H9 (cell line): ENCODE data around the gene DHPS. TPM values are rescaled to one million over a fixed set of nuclear protein-coding genes. Genes with fewer than 3 reads are reported as not detected.

Source experiments
- DNase-seq: peaks from one replicate; pipeline ENCODE4 v3.0.0-alpha.2; 2017
- H2AFZ ChIP-seq: one replicate; pipeline ENCODE4 v1.6.1; 2013; ENCODE audit warnings: mild to moderate bottlenecking, low read length, control low read depth, moderate library complexity
- H2AK5ac ChIP-seq: 2 replicates; pipeline ENCODE4 v1.6.1; 2013; ENCODE audit warnings: low read length, control low read depth, mixed read lengths; ENCODE audit not compliant: insufficient read length
- H2BK120ac ChIP-seq: one replicate; pipeline ENCODE4 v1.6.1; 2013; ENCODE audit warnings: low read depth, mild to moderate bottlenecking, low read length, control low read depth, inconsistent platforms; ENCODE audit not compliant: poor library complexity, severe bottlenecking
- H2BK12ac ChIP-seq: 2 replicates; pipeline ENCODE4 v1.6.1; 2013; ENCODE audit warnings: low read length, control low read depth, mixed read lengths, low read depth; ENCODE audit not compliant: insufficient read length
- H2BK15ac ChIP-seq: 2 replicates; pipeline ENCODE4 v1.6.1; 2013; ENCODE audit warnings: low read depth, low read length, control low read depth
- H2BK20ac ChIP-seq: one replicate; pipeline ENCODE4 v1.6.1; 2013; ENCODE audit warnings: low read depth, mild to moderate bottlenecking, low read length, control low read depth, inconsistent platforms; ENCODE audit not compliant: poor library complexity, severe bottlenecking
- H2BK5ac ChIP-seq: 2 replicates; pipeline ENCODE4 v1.6.1; 2013; ENCODE audit warnings: low read length, control low read depth, mixed read lengths; ENCODE audit not compliant: insufficient read length
- H3K14ac ChIP-seq: 2 replicates; pipeline ENCODE4 v1.6.1; 2013; ENCODE audit warnings: low read length, control low read depth; ENCODE audit not compliant: insufficient read depth
- H3K18ac ChIP-seq: 2 replicates; pipeline ENCODE4 v1.6.1; 2013; ENCODE audit warnings: low read depth, mild to moderate bottlenecking, mixed read lengths, low read length, control low read depth; ENCODE audit not compliant: insufficient read length
- H3K23ac ChIP-seq: 2 replicates; pipeline ENCODE4 v1.6.1; 2013; ENCODE audit warnings: low read length, control low read depth, mixed read lengths, low read depth; ENCODE audit not compliant: insufficient read length
- H3K23me2 ChIP-seq: 2 replicates; pipeline ENCODE4 v1.6.1; 2013; ENCODE audit warnings: low read depth, mild to moderate bottlenecking, mixed read lengths, low read length, control low read depth; ENCODE audit not compliant: insufficient read length, poor library complexity, severe bottlenecking
- H3K27ac ChIP-seq: 2 replicates; pipeline ENCODE4 v1.5.1; 2013; ENCODE audit warnings: low read length, control low read depth, mixed read lengths, low read depth; ENCODE audit not compliant: insufficient read length
- H3K27me3 ChIP-seq: 2 replicates; pipeline ENCODE4 v1.6.1; 2013; ENCODE audit warnings: low read length, control low read depth, inconsistent platforms; ENCODE audit not compliant: insufficient read depth
- H3K4ac ChIP-seq: 2 replicates; pipeline ENCODE4 v1.6.1; 2013; ENCODE audit warnings: low read depth, mild to moderate bottlenecking, control low read depth, inconsistent platforms, low read length, moderate library complexity
- H3K4me1 ChIP-seq: 2 replicates; pipeline ENCODE4 v1.6.1; 2013; ENCODE audit warnings: low read length, control low read depth, inconsistent platforms; ENCODE audit not compliant: insufficient read depth
- H3K4me2 ChIP-seq: 2 replicates; pipeline ENCODE4 v1.6.1; 2013; ENCODE audit warnings: low read length, control low read depth, mixed read lengths; ENCODE audit not compliant: insufficient read length, insufficient read depth
- H3K56ac ChIP-seq: 2 replicates; pipeline ENCODE4 v1.6.1; 2013; ENCODE audit warnings: low read depth, mild to moderate bottlenecking, mixed read lengths, low read length, control low read depth; ENCODE audit not compliant: insufficient read length
- H3K79me1 ChIP-seq: 2 replicates; pipeline ENCODE4 v1.6.1; 2013; ENCODE audit warnings: low read depth, mild to moderate bottlenecking, moderate library complexity, low read length, control low read depth, inconsistent platforms; ENCODE audit not compliant: insufficient read depth, poor library complexity, severe bottlenecking
- H3K79me2 ChIP-seq: 2 replicates; pipeline ENCODE4 v1.6.1; 2013; ENCODE audit warnings: low read length, control low read depth, inconsistent platforms; ENCODE audit not compliant: insufficient read depth
- H3K9ac ChIP-seq: 2 replicates; pipeline ENCODE4 v1.6.1; 2013; ENCODE audit warnings: low read length, control low read depth, mixed read lengths; ENCODE audit not compliant: insufficient read length; ENCODE audit errors: extremely low read depth
- H3K9me3 ChIP-seq: one replicate; pipeline ENCODE4 v1.6.1; 2013; ENCODE audit warnings: low read depth, low read length, inconsistent platforms; ENCODE audit not compliant: control insufficient read depth
- H3T11ph ChIP-seq: one replicate; pipeline ENCODE4 v1.6.1; 2013; ENCODE audit warnings: mild to moderate bottlenecking, low read length, control low read depth, inconsistent platforms
- H4K20me1 ChIP-seq: one replicate; pipeline ENCODE4 v1.6.1; 2013; ENCODE audit not compliant: control insufficient read depth, insufficient read length, insufficient read depth
- H4K5ac ChIP-seq: 2 replicates; pipeline ENCODE4 v1.6.1; 2013; ENCODE audit warnings: low read depth, mild to moderate bottlenecking, mixed read lengths, low read length, control low read depth; ENCODE audit not compliant: insufficient read length
- H4K8ac ChIP-seq: replicated peaks from 2 replicates; pipeline ENCODE4 v1.6.1; 2013; ENCODE audit warnings: low read length, control low read depth, mixed read lengths, low read depth; ENCODE audit not compliant: insufficient read length
- H4K91ac ChIP-seq: 2 replicates; pipeline ENCODE4 v1.6.1; 2013; ENCODE audit warnings: low read depth, mild to moderate bottlenecking, moderate library complexity, mixed read lengths, low read length, control low read depth; ENCODE audit not compliant: insufficient read length
- H3K27ac Mint-ChIP-seq, 3 experiments: 2 replicates in 2 of 3; 3 replicates in 1 of 3; pipeline ENCODE4 v1.8.0; 2020 to 2021; ENCODE audit warnings: mixed read lengths in 3 of 3, mild to moderate bottlenecking in 1 of 3, moderate library complexity in 1 of 3
- H3K27me3 Mint-ChIP-seq: 2 replicates; pipeline ENCODE4 v1.8.0; 2021; ENCODE audit warnings: low read depth, mild to moderate bottlenecking, moderate library complexity, mixed read lengths
- H3K36me3 Mint-ChIP-seq, 3 experiments: 2 replicates in 2 of 3; 3 replicates in 1 of 3; pipeline ENCODE4 v1.8.0; 2020 to 2021; ENCODE audit warnings: low read depth in 3 of 3, mixed read lengths in 3 of 3; ENCODE audit not compliant: insufficient read depth in 1 of 3
- H3K4me1 Mint-ChIP-seq, 2 experiments: 2 replicates each; pipeline ENCODE4 v1.8.0; 2020; ENCODE audit warnings: mixed read lengths in 2 of 2
- H3K4me3 Mint-ChIP-seq, 2 experiments: 2 replicates in 1 of 2; 3 replicates in 1 of 2; pipeline ENCODE4 v1.8.0; 2020 to 2021; ENCODE audit warnings: mild to moderate bottlenecking in 2 of 2, mixed read lengths in 2 of 2, moderate library complexity in 1 of 2
- H3K9me3 Mint-ChIP-seq, 2 experiments: 2 replicates in 1 of 2; 3 replicates in 1 of 2; pipeline ENCODE4 v1.8.0; 2020; ENCODE audit warnings: mild to moderate bottlenecking in 2 of 2, mixed read lengths in 2 of 2, moderate library complexity in 1 of 2
- WGBS: extraction: QIAGEN DNeasy Blood & Tissue Kit; methylation state at CpG from one replicate; pipeline ENCODE4 v1.1.7; 2013; ENCODE audit warnings: missing lambda C conversion rate, low lambda C conversion rate, mixed read lengths; ENCODE audit not compliant: insufficient read length; ENCODE audit errors: extremely low coverage; 5-methylcytosine and 5-hydroxymethylcytosine counted together
- total RNA-seq: library from RNA; stranded (reverse); gene quantifications from 2 replicates; pipeline ENCODE4 v1.2.1, GENCODE V29; 2021
- TF ChIP-seq, protein P1 (sequence below): fragments of 200-600 bp; sonication (generic); conservative IDR thresholded peaks from 3 replicates; pipeline ENCODE4 v1.8.0; 2021; ENCODE audit warnings: antibody characterized with exemption, mild to moderate bottlenecking

DHPS gene
- total RNA-seq, 1 experiment from 2014 or later, result 94.9 TPM

DNA sequence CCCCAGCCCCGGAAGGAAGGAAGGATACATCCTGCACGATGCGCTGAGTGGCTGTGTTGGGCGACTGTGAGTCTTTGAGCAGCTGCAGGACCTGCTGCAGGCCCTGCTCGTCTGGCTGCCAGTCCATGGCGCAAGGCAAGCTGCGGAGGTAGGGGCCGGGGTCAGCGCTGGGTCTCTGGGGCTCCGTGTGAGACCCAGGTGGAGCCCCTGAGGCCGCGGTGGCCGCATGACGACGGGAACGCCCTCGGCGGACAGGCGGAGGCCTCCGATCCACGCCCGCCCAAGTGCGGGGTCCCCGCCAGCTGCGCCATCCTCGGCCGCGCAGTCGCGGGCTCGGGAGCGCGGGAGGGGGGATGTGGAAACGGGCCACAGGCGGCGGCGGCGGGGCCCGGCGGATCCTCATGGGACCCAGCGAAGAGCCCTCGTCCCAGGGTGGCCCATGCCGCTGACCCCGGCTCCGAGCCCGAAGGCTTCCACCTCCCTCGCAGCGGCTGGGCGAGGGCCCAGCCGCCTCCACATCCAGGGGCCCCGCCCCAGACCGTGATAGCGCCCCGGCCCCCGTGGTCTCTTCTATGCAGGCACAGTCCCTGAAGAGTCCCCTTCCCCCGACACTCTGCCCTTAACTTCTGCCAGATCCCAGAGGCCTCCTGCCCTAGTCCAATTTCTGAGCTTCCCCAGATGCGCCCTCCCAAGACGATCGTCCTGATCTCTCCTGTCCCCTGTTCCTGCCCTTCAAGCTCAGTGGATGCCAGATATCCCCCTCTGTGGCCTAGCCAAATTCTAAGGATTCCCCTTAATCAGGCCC lies 39.4 kb upstream of the DHPS start:
- TF ChIP-seq, protein P1, sequence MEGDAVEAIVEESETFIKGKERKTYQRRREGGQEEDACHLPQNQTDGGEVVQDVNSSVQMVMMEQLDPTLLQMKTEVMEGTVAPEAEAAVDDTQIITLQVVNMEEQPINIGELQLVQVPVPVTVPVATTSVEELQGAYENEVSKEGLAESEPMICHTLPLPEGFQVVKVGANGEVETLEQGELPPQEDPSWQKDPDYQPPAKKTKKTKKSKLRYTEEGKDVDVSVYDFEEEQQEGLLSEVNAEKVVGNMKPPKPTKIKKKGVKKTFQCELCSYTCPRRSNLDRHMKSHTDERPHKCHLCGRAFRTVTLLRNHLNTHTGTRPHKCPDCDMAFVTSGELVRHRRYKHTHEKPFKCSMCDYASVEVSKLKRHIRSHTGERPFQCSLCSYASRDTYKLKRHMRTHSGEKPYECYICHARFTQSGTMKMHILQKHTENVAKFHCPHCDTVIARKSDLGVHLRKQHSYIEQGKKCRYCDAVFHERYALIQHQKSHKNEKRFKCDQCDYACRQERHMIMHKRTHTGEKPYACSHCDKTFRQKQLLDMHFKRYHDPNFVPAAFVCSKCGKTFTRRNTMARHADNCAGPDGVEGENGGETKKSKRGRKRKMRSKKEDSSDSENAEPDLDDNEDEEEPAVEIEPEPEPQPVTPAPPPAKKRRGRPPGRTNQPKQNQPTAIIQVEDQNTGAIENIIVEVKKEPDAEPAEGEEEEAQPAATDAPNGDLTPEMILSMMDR, result no peak
- no peaks in the 10 kb centered on the region for H3K4me1 ChIP-seq

More for the DNA sequence above, 39.4 kb upstream of the DHPS start:
- no peak overlapping the region for H3K23ac ChIP-seq
- peaks cover 10% of the 10 kb centered on the region for H3K79me1 ChIP-seq
- H4K8ac ChIP-seq, result no peak overlapping the region
- peaks cover 33 to 46% (median 34%) of the 10 kb centered on the region in 3 experiments; a peak in 6 of 7 replicates for H3K36me3 Mint-ChIP-seq
- H3K4me2 ChIP-seq, result peak overlapping the region; percentile 66
- peak overlapping the region; percentile 96 to 98 (median 98); a peak in 6 of 7 replicates for H3K27ac Mint-ChIP-seq
- peaks cover 22% of the 10 kb centered on the region for H3K23me2 ChIP-seq
- no peak overlapping the region for H3T11ph ChIP-seq
- no peaks in the 10 kb centered on the region for H3K9me3 ChIP-seq
- peak overlapping the region; percentile 97 for H3K4me3 Mint-ChIP-seq
- no peaks in the 10 kb centered on the region for H3K27me3 Mint-ChIP-seq
- H2AK5ac ChIP-seq, result no peak overlapping the region
- no peak overlapping the region for H4K5ac ChIP-seq
- DNase-seq, result no peak
- no peak overlapping the region for H2BK15ac ChIP-seq
- H3K56ac ChIP-seq, result no peak overlapping the region
- no peaks in the 10 kb centered on the region for H3K27me3 ChIP-seq
- H4K20me1 ChIP-seq, result no peaks in the 10 kb centered on the region
- no peak overlapping the region for H3K4ac ChIP-seq
- no peaks in the 10 kb centered on the region for H3K9me3 Mint-ChIP-seq
- no peak overlapping the region for H2BK20ac ChIP-seq
- H3K79me2 ChIP-seq, result peaks cover 26% of the 10 kb centered on the region; the same call in 1 of the 2 replicates
- no peak overlapping the region for H2BK12ac ChIP-seq
- no peak overlapping the region for H2BK5ac ChIP-seq
- H3K9ac ChIP-seq, result peak overlapping the region; percentile 83
- no peak overlapping the region for H3K27ac ChIP-seq
- H2AFZ ChIP-seq, result no peak overlapping the region
- WGBS, result no CpG with 5 or more reads among the region's 59 CpGs
- peaks cover 15 to 18% of the 10 kb centered on the region in 2 experiments for H3K4me1 Mint-ChIP-seq
- no peak overlapping the region for H3K18ac ChIP-seq
- H4K91ac ChIP-seq, result no peak overlapping the region
- no peak overlapping the region for H2BK120ac ChIP-seq
- H3K14ac ChIP-seq, result no peak overlapping the region
